Fibroblast of skin of right quadriceps (primary cell): ENCODE data around the gene ATP6V0D1.
A peak's percentile ranks its signal among the peaks of the same experiment; 100 is the strongest.
"Not testable (repeated sequence)": the region's sequence is repeated elsewhere in the genome, so short reads cannot be mapped to it uniquely, and the experiment has no call there.

Source experiments
- DNase-seq: peaks from one replicate; pipeline ENCODE4 v3.0.0-alpha.2; 2013

The ATP6V0D1 gene

GRCh38 chr16:67499106-67499505, 18.1 kb upstream of the ATP6V0D1 start:
- DNase-seq, result no peak

- DNase-seq, result no peak
These were observed 9.6 kb upstream of the ATP6V0D1 start for GRCh38 chr16:67490335-67491096.

- no peak for DNase-seq
These were observed 8.6 kb upstream of the ATP6V0D1 start for GRCh38 chr16:67489401-67490083.

GRCh38 chr16:67487561-67487960, 6.6 kb upstream of the ATP6V0D1 start:
- DNase-seq, result not testable (repeated sequence)

GRCh38 chr16:67486805-67487204, 5.8 kb upstream of the ATP6V0D1 start:
- DNase-seq, result no peak

- no peak for DNase-seq
These were observed 3.0 kb upstream of the ATP6V0D1 start for GRCh38 chr16:67483731-67484525.

GRCh38 chr16:67483150-67483549, 2.2 kb upstream of the ATP6V0D1 start, which contains the start of gene AGRP:
AGRP (minus strand) TSS chr16:67483547; CDS start chr16:67483398, 149 bp downstream.
- no peak for DNase-seq

- no peak for DNase-seq
These were observed 1.4 kb upstream of the ATP6V0D1 start for GRCh38 chr16:67482233-67482924.

- DNase-seq, result peak; percentile 38
These were observed 740 bp upstream of the ATP6V0D1 start for GRCh38 chr16:67481561-67482232.

- DNase-seq, result no peak
These were observed 2.9 kb downstream of the ATP6V0D1 start for GRCh38 chr16:67477960-67478554.

GRCh38 chr16:67474551-67475455, 6.2 kb downstream of the ATP6V0D1 start:
- no peak for DNase-seq

GRCh38 chr16:67471758-67472384, 9.1 kb downstream of the ATP6V0D1 start:
- no peak for DNase-seq

- no peak for DNase-seq
These were observed 10.6 kb downstream of the ATP6V0D1 start for GRCh38 chr16:67470359-67470758.

GRCh38 chr16:67468731-67469130, 12.2 kb downstream of the ATP6V0D1 start:
- DNase-seq, result no peak

- DNase-seq, result no peak
These were observed 14.4 kb downstream of the ATP6V0D1 start for GRCh38 chr16:67466581-67466980.

GRCh38 chr16:67464565-67464964, 16.4 kb downstream of the ATP6V0D1 start:
- no peak for DNase-seq

- DNase-seq, result no peak
These were observed 17.3 kb downstream of the ATP6V0D1 start for GRCh38 chr16:67463691-67464090.

- DNase-seq, result no peak
These were observed 17.9 kb downstream of the ATP6V0D1 start for GRCh38 chr16:67463059-67463458.

GRCh38 chr16:67462279-67462655, 18.7 kb downstream of the ATP6V0D1 start:
- DNase-seq, result no peak

- DNase-seq, result no peak
These were observed 19.2 kb downstream of the ATP6V0D1 start for GRCh38 chr16:67461600-67462278.
